Muscle layer of duodenum (tissue), 2 donors: ENCODE data around the gene KCNIP4.

ENCODE experiments used
- H3K27ac ChIP-seq: one replicate; pipeline ENCODE4 v1.7.0; 2013; ENCODE audit warnings: mild to moderate bottlenecking, low read length
- H3K27me3 ChIP-seq: one replicate; pipeline ENCODE4 v1.7.0; 2013; ENCODE audit warnings: low read depth, mild to moderate bottlenecking, control low read depth, low read length
- H3K36me3 ChIP-seq, 2 donors: one replicate each; pipeline ENCODE4 v1.7.0; 2013; ENCODE audit warnings: low read length in 2 of 2, control low read depth in 1 of 2, mild to moderate bottlenecking in 1 of 2; ENCODE audit not compliant: insufficient read depth in 2 of 2, control insufficient read depth in 1 of 2
- H3K4me1 ChIP-seq, 2 donors: one replicate each; pipeline ENCODE4 v1.7.0; 2013; ENCODE audit warnings: low read length in 2 of 2, mild to moderate bottlenecking in 2 of 2, control low read depth in 1 of 2, moderate library complexity in 1 of 2; ENCODE audit not compliant: insufficient read depth in 2 of 2, control insufficient read depth in 1 of 2
- H3K4me3 ChIP-seq, 2 donors: one replicate each; pipeline ENCODE4 v1.7.0; 2013; ENCODE audit warnings: low read length in 2 of 2, low read depth in 1 of 2, mild to moderate bottlenecking in 1 of 2
- H3K9me3 ChIP-seq, 2 donors: one replicate each; pipeline ENCODE4 v1.7.0; 2013; ENCODE audit warnings: low read length in 2 of 2, control low read depth in 1 of 2, mild to moderate bottlenecking in 1 of 2; ENCODE audit not compliant: control insufficient read depth in 1 of 2
- donor health status: healthy.

Gene KCNIP4

GRCh38 chr4:21722157-21722839 lies 226.3 kb downstream of the KCNIP4 start:
- no peaks in the 10 kb centered on the region for H3K36me3 ChIP-seq
- H3K27ac ChIP-seq = no peak overlapping the region
- no peaks in the 10 kb centered on the region for H3K9me3 ChIP-seq
- H3K4me1 ChIP-seq = no peaks in the 10 kb centered on the region
- no peaks in the 10 kb centered on the region for H3K27me3 ChIP-seq
- no peak overlapping the region for H3K4me3 ChIP-seq

GRCh38 chr4:21716531-21716930 lies 232.0 kb downstream of the KCNIP4 start:
- Histone ChIP-seq H3K9me3 (no peaks in the 10 kb centered on the region), H3K36me3 (no peaks in the 10 kb centered on the region), H3K4me1 (no peaks in the 10 kb centered on the region), H3K4me3 (no peak overlapping the region), H3K27ac (no peak overlapping the region), H3K27me3 (no peaks in the 10 kb centered on the region)

GRCh38 chr4:21710179-21710835 lies 238.3 kb downstream of the KCNIP4 start:
- Histone ChIP-seq H3K36me3 (no peaks in the 10 kb centered on the region), H3K9me3 (no peaks in the 10 kb centered on the region), H3K27ac (no peak overlapping the region), H3K27me3 (no peaks in the 10 kb centered on the region), H3K4me3 (no peak overlapping the region), H3K4me1 (no peaks in the 10 kb centered on the region)

- Histone ChIP-seq H3K4me1 (no peaks in the 10 kb centered on the region), H3K9me3 (no peaks in the 10 kb centered on the region), H3K36me3 (no peaks in the 10 kb centered on the region), H3K4me3 (no peak overlapping the region), H3K27ac (no peak overlapping the region), H3K27me3 (no peaks in the 10 kb centered on the region)
Observed at GRCh38 chr4:21709761-21710160, 238.8 kb downstream of the KCNIP4 start.

GRCh38 chr4:21709031-21709430 lies 239.5 kb downstream of the KCNIP4 start:
- no peaks in the 10 kb centered on the region for H3K27me3 ChIP-seq
- H3K4me3 ChIP-seq = no peak overlapping the region
- no peaks in the 10 kb centered on the region for H3K4me1 ChIP-seq
- H3K27ac ChIP-seq = no peak overlapping the region
- H3K36me3 ChIP-seq = no peaks in the 10 kb centered on the region
- H3K9me3 ChIP-seq = no peaks in the 10 kb centered on the region

- Histone ChIP-seq H3K36me3 (no peaks in the 10 kb centered on the region), H3K27me3 (no peaks in the 10 kb centered on the region), H3K27ac (no peak overlapping the region), H3K4me1 (no peaks in the 10 kb centered on the region), H3K4me3 (no peak overlapping the region), H3K9me3 (no peaks in the 10 kb centered on the region)
Observed at GRCh38 chr4:21699446-21699845, 249.1 kb downstream of the KCNIP4 start.

- no peak overlapping the region for H3K27ac ChIP-seq
- no peaks in the 10 kb centered on the region for H3K27me3 ChIP-seq
- no peak overlapping the region for H3K4me3 ChIP-seq
Observed at GRCh38 chr4:21697583-21697982, 251.0 kb downstream of the KCNIP4 start.

GRCh38 chr4:21695141-21695540 lies 253.4 kb downstream of the KCNIP4 start:
- Histone ChIP-seq H3K27ac (no peak overlapping the region), H3K9me3 (no peaks in the 10 kb centered on the region), H3K4me3 (no peak overlapping the region), H3K4me1 (no peaks in the 10 kb centered on the region), H3K27me3 (no peaks in the 10 kb centered on the region), H3K36me3 (no peaks in the 10 kb centered on the region)

More at GRCh38 chr4:21697583-21697982, 251.0 kb downstream of the KCNIP4 start:
- Histone ChIP-seq H3K9me3 (no peaks in the 10 kb centered on the region), H3K36me3 (no peaks in the 10 kb centered on the region), H3K4me1 (no peaks in the 10 kb centered on the region)

GRCh38 chr4:21692241-21692640 lies 256.3 kb downstream of the KCNIP4 start:
- Histone ChIP-seq H3K27ac (no peak overlapping the region), H3K9me3 (no peaks in the 10 kb centered on the region), H3K4me1 (no peaks in the 10 kb centered on the region)

GRCh38 chr4:21688596-21689265 lies 259.8 kb downstream of the KCNIP4 start:
- H3K9me3 ChIP-seq = no peaks in the 10 kb centered on the region
- no peaks in the 10 kb centered on the region for H3K36me3 ChIP-seq
- H3K27ac ChIP-seq = no peak overlapping the region
- no peaks in the 10 kb centered on the region for H3K4me1 ChIP-seq
- no peaks in the 10 kb centered on the region for H3K27me3 ChIP-seq
- no peak overlapping the region for H3K4me3 ChIP-seq

More at GRCh38 chr4:21692241-21692640, 256.3 kb downstream of the KCNIP4 start:
- Histone ChIP-seq H3K4me3 (no peak overlapping the region), H3K36me3 (no peaks in the 10 kb centered on the region), H3K27me3 (no peaks in the 10 kb centered on the region)

- Histone ChIP-seq H3K27ac (no peak overlapping the region), H3K27me3 (no peaks in the 10 kb centered on the region), H3K4me1 (no peaks in the 10 kb centered on the region), H3K36me3 (no peaks in the 10 kb centered on the region), H3K4me3 (no peak overlapping the region), H3K9me3 (no peaks in the 10 kb centered on the region)
Observed at GRCh38 chr4:21685911-21686310, 262.7 kb downstream of the KCNIP4 start.
